ENCODE data around the gene TMEM205.
"Not testable (repeated sequence)": the region's sequence is repeated elsewhere in the genome, so short reads cannot be mapped to it uniquely, and the experiment has no call there.

TMEM205 gene

DNA sequence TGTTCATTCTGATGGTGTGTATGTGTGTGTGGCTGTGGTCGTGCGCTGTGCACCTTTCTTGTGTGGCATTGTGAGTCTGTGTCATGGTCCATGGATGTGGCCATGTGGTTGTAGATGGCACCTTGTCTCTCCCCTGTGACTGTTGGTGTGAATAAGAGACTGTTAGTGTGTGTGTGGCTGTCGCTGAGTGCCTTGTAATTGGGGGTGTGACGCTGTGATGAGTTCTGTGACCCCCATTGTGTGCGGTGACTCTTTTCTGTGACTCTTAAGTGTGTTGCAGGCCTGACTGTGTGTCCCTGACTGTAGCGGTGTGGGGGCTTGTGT, 10.0 kb upstream of the TMEM205 start:
- ATAC-seq = no peak
- TF ChIP-seq CSDC2 (CRISPR knock-in tag; IDR thresholded peaks at IDR 0.05) = no peak
- TF ChIP-seq ZC3H10 (CRISPR knock-in tag; IDR thresholded peaks at IDR 0.05) = no peak
- no peak for TF ChIP-seq ZNF8 (CRISPR knock-in tag; IDR thresholded peaks at IDR 0.05)
- TF ChIP-seq, protein P1, sequence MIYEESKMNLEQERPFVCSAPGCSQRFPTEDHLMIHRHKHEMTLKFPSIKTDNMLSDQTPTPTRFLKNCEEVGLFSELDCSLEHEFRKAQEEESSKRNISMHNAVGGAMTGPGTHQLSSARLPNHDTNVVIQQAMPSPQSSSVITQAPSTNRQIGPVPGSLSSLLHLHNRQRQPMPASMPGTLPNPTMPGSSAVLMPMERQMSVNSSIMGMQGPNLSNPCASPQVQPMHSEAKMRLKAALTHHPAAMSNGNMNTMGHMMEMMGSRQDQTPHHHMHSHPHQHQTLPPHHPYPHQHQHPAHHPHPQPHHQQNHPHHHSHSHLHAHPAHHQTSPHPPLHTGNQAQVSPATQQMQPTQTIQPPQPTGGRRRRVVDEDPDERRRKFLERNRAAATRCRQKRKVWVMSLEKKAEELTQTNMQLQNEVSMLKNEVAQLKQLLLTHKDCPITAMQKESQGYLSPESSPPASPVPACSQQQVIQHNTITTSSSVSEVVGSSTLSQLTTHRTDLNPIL (CRISPR knock-in tag; IDR thresholded peaks at IDR 0.05; ENCODE audit: low read depth) = no peak
- no peak for TF ChIP-seq ZNF70 (CRISPR knock-in tag; IDR thresholded peaks at IDR 0.05)
- no peak for TF ChIP-seq ARNTL (CRISPR knock-in tag; IDR thresholded peaks at IDR 0.05; ENCODE audit: borderline replicate concordance, low read depth)
- no peak for TF ChIP-seq TOX (CRISPR knock-in tag; IDR thresholded peaks at IDR 0.05; ENCODE audit: borderline replicate concordance)
- no peak for TF ChIP-seq OSR1 (CRISPR knock-in tag; IDR thresholded peaks at IDR 0.05)
- TF ChIP-seq ZFP3 (CRISPR knock-in tag; IDR thresholded peaks at IDR 0.05) = no peak

DNA sequence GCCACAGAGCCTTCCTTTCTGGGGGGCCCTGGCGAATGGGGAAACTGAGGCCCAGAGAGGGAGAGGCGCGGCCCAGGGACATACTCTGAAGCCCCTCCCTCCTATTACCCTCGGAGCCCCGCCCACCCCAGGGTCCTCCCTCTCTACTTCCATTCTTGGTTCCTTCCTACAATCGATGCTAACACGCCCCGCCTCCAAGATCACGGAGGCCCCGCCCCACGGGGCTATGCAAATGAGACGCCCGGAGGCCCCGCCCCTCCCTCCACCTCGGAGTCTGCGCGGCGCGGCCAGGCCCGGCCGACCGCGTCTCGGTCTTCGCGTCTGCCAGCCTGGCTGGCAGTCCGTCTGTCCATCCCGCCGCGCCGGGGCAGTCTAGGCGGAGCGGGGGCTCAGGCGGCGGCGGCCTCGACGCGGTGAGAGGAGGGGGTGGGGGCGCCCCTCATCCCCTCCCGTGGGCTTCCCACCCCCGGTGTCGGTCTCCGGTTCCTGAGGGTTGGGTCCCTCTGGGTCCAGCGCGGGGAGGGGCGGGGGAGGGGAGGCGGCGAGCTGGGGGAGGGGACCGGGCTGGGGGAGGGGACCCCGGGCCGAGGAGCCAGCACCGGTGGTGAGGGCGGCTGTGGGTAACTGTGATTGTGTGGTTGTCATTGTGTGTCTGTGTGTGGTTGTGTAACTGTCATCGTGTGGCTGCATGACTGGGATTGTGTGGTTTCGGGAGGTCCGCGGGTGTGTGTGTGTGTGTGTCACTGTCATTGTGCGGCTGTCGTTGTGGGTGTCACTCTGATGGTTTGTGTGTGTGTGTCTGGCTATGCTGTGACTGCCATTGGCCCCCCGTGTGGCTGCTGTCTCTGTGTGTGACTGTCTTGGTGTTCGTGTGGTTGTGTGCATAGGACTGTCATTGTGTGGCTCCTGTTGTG, 9.3 kb upstream of the TMEM205 start, which contains the start of gene PLPPR2:
PLPPR2 (plus strand) TSS at position 273 of the 914 bp plus-strand sequence. CDS start 2,242 bp downstream, outside the sequence.
- ATAC-seq = peak; percentile 99
- TF ChIP-seq ZNF70 (CRISPR knock-in tag; IDR thresholded peaks at IDR 0.05) = peak; percentile 57; the same call in 1 of the 2 replicates
- no peak for TF ChIP-seq CSDC2 (CRISPR knock-in tag; IDR thresholded peaks at IDR 0.05)

DNA sequence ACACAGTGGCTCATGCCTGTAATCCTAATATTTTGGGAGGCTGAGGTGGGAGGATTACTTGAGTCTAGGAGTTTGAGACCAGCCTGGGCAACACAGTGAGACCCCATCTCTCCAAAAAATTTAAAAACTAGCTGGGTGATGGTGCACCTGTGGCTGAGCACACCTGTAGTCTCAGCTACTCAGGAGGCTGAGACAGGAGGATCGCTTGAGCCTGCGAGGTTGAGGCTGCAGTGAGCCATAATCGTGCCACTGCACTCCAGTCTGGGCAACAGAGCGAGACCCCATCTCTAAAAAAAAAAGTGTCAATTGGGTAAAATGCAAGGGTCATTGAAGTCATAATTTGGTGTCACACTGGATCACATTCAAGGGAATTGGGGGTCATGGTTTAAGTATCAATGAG, 8.0 kb upstream of the TMEM205 start:
- ATAC-seq = not testable (repeated sequence)

DNA sequence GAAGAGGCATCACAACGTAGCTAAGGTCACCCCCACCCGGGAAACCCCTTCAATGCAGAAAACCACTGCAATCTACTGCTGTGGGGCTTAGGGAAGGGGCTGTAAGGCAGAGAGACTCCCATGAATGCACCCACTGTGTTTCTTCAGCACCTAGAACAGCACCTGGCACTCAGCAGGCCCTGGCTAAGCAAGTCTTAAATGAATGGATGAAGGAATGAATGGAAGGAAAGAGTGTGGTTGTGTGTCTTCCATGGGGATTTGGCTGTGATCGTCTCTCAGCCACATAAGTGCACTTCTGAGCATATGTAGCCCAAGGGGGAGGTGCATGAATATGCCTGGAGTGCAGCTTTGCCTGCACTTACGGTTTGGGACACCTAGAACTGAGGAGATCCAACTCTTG, 3.1 kb upstream of the TMEM205 start:
- no peak for TF ChIP-seq BACH2 (CRISPR knock-in tag; IDR thresholded peaks at IDR 0.05; ENCODE audit: borderline replicate concordance)
- TF ChIP-seq ZFP3 (CRISPR knock-in tag; IDR thresholded peaks at IDR 0.05) = no peak
- TF ChIP-seq ZFP30 (CRISPR knock-in tag; IDR thresholded peaks at IDR 0.05) = no peak
- no peak for TF ChIP-seq ESRRG (CRISPR knock-in tag; IDR thresholded peaks at IDR 0.05)
- TF ChIP-seq SNAI2 (CRISPR knock-in tag; IDR thresholded peaks at IDR 0.05) = no peak
- no peak for TF ChIP-seq CSDC2 (CRISPR knock-in tag; IDR thresholded peaks at IDR 0.05)
- no peak for TF ChIP-seq ZC3H10 (CRISPR knock-in tag; IDR thresholded peaks at IDR 0.05)
- no peak for TF ChIP-seq RARB (CRISPR knock-in tag; IDR thresholded peaks at IDR 0.05)
- no peak for TF ChIP-seq TCF4 (CRISPR knock-in tag; IDR thresholded peaks at IDR 0.05; ENCODE audit: borderline replicate concordance)
- no peak for TF ChIP-seq ZNF70 (CRISPR knock-in tag; IDR thresholded peaks at IDR 0.05)
- TF ChIP-seq, protein P2, sequence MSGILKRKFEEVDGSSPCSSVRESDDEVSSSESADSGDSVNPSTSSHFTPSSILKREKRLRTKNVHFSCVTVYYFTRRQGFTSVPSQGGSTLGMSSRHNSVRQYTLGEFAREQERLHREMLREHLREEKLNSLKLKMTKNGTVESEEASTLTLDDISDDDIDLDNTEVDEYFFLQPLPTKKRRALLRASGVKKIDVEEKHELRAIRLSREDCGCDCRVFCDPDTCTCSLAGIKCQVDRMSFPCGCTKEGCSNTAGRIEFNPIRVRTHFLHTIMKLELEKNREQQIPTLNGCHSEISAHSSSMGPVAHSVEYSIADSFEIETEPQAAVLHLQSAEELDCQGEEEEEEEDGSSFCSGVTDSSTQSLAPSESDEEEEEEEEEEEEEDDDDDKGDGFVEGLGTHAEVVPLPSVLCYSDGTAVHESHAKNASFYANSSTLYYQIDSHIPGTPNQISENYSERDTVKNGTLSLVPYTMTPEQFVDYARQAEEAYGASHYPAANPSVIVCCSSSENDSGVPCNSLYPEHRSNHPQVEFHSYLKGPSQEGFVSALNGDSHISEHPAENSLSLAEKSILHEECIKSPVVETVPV (CRISPR knock-in tag; IDR thresholded peaks at IDR 0.05) = no peak
- no peak for TF ChIP-seq ZNF8 (CRISPR knock-in tag; IDR thresholded peaks at IDR 0.05)
- TF ChIP-seq ISL1 (CRISPR knock-in tag; IDR thresholded peaks at IDR 0.05) = no peak
- no peak for TF ChIP-seq ZNF565 (CRISPR knock-in tag; conservative IDR thresholded peaks at IDR 0.05; ENCODE audit: low read depth)
- no peak for TF ChIP-seq PPARA (CRISPR knock-in tag; IDR thresholded peaks at IDR 0.05; ENCODE audit: borderline replicate concordance)
- TF ChIP-seq, protein P3, sequence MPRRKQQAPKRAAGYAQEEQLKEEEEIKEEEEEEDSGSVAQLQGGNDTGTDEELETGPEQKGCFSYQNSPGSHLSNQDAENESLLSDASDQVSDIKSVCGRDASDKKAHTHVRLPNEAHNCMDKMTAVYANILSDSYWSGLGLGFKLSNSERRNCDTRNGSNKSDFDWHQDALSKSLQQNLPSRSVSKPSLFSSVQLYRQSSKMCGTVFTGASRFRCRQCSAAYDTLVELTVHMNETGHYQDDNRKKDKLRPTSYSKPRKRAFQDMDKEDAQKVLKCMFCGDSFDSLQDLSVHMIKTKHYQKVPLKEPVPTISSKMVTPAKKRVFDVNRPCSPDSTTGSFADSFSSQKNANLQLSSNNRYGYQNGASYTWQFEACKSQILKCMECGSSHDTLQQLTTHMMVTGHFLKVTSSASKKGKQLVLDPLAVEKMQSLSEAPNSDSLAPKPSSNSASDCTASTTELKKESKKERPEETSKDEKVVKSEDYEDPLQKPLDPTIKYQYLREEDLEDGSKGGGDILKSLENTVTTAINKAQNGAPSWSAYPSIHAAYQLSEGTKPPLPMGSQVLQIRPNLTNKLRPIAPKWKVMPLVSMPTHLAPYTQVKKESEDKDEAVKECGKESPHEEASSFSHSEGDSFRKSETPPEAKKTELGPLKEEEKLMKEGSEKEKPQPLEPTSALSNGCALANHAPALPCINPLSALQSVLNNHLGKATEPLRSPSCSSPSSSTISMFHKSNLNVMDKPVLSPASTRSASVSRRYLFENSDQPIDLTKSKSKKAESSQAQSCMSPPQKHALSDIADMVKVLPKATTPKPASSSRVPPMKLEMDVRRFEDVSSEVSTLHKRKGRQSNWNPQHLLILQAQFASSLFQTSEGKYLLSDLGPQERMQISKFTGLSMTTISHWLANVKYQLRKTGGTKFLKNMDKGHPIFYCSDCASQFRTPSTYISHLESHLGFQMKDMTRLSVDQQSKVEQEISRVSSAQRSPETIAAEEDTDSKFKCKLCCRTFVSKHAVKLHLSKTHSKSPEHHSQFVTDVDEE (CRISPR knock-in tag; IDR thresholded peaks at IDR 0.05) = no peak
- ATAC-seq = no peak

DNA sequence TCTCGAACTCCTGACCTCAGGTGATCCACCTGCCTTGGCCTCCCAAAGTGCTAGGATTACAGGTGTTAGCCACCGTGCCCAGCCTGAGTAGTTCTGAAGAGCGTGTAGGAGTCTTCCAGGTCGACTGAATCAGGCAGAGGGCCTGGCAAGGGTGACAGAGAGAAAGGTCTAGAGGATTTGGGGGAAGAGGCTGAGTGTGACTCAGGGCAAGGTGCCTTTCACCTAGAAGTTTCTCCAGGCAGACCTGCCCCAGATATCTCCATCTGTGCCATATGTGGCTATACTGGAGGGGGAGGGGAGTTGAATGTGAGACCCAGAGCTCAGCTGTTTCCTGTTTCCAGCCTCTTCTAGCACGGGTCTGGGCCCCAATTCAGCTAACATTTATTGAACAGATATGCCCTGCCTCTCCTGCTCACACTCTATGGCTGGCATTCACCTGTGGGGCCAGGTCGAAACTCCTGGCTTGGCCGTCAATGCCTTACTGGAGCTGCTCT, 1.5 kb upstream of the TMEM205 start:
- ATAC-seq = no peak
- TF ChIP-seq PPARA (CRISPR knock-in tag; IDR thresholded peaks at IDR 0.05; ENCODE audit: borderline replicate concordance) (no peak), TCF4 (CRISPR knock-in tag; IDR thresholded peaks at IDR 0.05; ENCODE audit: borderline replicate concordance) (no peak), ZNF565 (CRISPR knock-in tag; conservative IDR thresholded peaks at IDR 0.05; ENCODE audit: low read depth) (no peak), TOX (CRISPR knock-in tag; IDR thresholded peaks at IDR 0.05; ENCODE audit: borderline replicate concordance) (no peak)
- TF ChIP-seq, protein P3 (CRISPR knock-in tag; IDR thresholded peaks at IDR 0.05) = no peak
- TF ChIP-seq, protein P4, sequence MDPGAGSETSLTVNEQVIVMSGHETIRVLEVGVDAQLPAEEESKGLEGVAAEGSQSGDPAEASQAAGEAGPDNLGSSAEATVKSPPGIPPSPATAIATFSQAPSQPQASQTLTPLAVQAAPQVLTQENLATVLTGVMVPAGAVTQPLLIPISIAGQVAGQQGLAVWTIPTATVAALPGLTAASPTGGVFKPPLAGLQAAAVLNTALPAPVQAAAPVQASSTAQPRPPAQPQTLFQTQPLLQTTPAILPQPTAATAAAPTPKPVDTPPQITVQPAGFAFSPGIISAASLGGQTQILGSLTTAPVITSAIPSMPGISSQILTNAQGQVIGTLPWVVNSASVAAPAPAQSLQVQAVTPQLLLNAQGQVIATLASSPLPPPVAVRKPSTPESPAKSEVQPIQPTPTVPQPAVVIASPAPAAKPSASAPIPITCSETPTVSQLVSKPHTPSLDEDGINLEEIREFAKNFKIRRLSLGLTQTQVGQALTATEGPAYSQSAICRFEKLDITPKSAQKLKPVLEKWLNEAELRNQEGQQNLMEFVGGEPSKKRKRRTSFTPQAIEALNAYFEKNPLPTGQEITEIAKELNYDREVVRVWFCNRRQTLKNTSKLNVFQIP (CRISPR knock-in tag; IDR thresholded peaks at IDR 0.05; ENCODE audit: borderline replicate concordance, low read depth) = no peak
- TF ChIP-seq, protein P1 (CRISPR knock-in tag; IDR thresholded peaks at IDR 0.05; ENCODE audit: low read depth) = no peak
